HG03354 (cell line): Measurements from ENCODE around the gene SMC4.
"Not testable (repeated sequence)": the region's sequence is repeated elsewhere in the genome, so short reads cannot be mapped to it uniquely, and the experiment has no call there.

Source experiments
- ATAC-seq: cut with Tn5 transposase; IDR thresholded peaks from one replicate; pipeline ENCODE4 v1.9.1; 2021; ENCODE audit warnings: mild to moderate bottlenecking; ENCODE audit not compliant: unreplicated experiment, poor library complexity, severe bottlenecking

Gene SMC4

DNA sequence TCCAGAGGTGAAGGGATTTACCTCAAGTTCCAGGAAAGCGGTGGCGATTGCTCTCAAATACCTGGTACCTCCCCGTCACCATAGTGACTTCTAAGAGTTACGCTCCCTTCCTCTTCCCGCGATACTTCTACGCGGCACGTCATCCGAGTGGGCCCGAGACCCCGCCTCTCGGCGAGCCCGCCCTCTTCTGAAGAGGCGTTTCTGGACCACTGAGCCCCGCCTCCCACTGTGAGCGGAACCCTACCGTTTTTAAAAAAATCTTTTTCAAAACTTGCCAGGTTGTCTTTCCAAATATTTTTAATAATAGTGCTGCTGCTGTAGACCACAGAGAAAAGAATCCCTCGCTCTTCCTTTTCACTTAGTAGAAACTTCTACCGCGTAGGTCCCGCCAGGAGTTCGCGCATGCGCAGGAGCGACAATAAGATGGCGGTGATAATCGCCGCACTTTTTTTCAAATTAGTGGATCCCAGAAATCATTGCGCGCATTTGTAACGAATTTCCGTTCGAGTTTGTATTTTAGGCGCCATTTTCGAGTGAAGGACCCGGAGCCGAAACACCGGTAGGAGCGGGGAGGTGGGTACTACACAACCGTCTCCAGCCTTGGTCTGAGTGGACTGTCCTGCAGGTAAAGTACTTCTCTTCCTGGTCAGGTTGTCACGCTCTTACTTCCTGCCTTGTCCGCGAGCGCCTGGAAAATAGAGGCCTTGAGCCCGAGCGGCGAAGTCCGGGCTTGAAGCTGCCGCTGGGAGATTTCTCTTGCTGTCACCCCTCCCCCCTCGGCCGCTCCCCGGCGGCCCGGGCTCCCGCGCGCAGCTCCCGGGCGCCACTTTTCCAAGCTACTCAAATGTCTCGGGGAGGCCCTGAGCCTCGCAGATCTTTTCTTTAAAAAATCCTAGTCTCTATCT lies at the start of gene SMC4, which contains the start of gene IFT80:
Gene SMC4, plus strand, starts transcription at position 526 of the 905 bp plus-strand sequence. CDS start 1,177 bp downstream, outside the sequence.
Gene IFT80, minus strand, starts transcription at position 101 of the 905 bp plus-strand sequence. CDS start 14,625 bp downstream, outside the sequence.
- ATAC-seq: peak; percentile 93

DNA sequence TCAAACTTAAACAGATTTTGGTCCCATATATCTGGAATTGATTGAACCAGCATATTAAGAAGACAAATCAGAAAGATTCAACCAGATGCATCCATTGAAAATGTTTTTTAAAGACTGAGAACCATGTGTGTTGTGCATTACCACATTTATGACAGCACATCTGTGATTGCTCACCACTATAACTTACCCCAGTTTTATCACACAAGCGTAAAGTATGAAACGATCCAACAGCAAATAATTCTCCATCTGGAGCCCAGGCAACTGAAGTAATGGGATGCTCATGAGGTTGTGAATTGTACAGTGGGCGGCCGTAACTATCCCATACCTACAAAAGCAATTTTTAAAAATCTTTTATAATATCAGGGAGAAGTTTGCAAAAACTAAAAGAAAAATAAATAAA lies 43.6 kb upstream of the SMC4 start:
- ATAC-seq: no peak

DNA sequence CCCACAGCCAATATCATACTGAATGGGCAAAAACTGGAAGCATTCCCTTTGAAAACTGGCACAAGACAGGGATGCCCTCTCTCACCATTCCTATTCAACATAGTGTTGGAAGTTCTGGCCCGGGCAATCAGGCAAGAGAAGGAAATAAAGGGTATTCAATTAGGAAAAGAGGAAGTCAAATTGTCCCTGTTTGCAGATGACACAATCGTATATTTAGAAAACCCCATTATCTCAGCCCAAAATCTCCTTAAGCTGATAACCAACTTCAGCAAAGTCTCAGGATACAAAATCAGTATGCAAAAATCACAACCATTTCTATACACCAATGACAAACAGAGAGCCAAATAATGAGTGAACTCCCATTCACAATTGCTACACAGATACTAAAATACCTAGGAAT lies 36.6 kb upstream of the SMC4 start:
- ATAC-seq: not testable (repeated sequence)

DNA sequence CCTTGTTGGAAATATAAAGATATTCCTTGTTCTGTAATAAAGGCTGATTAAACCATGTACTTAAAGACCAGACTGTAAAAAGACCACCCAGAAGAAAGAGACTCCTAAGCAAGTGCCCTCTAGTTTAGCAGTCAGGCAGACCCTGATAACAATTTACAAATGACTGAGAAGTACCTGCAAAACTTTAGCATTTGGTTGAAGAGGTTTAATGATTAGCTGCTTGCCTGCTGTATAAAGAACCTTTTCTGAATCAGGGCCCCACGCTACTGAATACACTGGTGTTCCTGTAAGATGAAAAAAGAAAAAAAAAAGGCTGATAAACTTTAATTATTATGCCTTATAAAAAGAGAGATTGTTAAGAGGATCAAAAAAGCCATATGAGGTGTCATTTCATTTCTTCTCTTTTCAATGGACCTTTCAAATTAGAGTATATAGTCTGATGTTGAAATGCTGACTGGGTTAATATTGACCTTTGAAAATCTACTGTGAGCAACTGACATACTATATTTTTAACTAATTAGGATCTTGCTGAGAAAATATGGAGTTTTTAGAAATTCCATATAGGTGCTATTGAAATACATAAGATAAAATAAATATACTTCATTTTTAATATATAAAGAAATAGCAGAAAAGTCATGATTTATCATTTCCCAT lies 33.5 kb upstream of the SMC4 start:
- ATAC-seq: no peak

DNA sequence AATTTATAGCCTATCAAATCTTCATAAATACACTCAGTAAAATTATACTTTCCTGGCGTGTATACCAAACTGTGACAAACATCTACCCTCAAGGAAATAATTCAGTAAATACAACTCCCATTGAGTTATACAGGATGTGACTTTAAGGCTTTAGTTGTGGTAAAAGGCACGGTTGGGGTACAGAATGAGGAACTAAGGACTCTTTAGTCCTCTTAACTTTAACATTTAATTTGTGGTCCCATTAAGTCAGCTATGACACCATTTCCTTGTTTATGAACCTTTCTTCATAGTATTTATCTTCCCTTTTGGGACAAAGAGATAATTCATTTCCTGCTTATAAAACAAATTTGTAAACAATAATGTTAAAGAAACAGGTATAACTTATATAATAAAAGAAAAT lies 30.6 kb upstream of the SMC4 start:
- ATAC-seq: peak; percentile 87

DNA sequence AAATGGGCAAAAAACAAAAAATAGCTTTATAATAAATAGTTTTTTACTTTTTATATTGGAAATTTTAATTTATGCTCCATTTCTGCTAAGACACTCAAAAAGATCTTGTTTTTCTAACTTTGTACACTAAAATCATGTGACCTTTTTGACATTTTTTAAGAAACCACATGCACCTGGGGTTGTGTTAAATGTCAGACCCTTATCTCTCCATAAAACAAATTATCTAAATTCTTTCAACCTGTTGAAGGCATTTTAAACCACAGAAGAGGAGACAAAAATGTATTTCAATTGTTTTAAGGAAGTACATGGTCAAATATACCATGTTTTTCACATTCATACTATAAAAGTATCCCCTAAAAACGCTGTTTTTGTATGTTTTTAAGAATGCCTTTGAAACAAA lies 29.7 kb upstream of the SMC4 start:
- ATAC-seq: no peak

DNA sequence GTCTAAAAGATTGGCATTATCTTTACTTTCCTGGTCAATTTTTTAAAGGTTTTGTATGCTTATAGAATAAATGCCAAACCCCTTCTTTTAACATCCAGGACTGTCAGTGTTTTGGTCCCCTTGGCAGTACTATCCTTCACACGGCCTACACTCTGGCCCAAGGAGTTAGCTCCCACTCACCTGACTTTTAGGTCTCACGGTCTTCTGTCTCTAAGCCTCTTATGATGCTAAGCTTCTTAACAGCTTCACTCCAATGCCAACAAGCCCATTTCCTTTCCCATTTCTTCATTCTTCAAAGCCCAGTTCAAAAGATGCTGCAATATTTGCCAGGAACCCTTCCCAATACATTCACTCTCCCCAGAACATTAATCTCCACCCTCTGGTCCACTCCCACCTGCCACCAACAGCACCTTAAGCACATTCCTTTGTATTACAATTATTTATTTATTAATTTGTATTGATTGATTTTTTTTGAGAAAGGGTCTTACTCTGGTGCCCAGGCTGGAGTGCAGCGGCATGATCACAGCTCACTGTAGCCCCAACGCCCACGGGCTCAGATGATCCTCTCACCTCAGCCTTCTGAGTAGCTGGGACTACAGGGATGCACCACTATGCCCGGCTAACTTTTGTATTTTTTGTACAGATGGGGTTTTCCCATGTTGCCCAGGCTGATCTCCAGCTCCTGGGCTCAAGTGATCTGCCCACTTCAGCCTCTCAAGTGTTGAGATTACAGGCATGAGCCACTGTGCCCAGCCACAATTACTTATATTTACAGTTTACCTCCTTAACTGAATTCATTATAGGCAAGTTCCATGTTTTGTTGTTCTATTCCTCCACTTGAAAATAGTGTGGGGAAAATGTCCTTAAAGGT lies 28.2 kb upstream of the SMC4 start:
- no peak for ATAC-seq

DNA sequence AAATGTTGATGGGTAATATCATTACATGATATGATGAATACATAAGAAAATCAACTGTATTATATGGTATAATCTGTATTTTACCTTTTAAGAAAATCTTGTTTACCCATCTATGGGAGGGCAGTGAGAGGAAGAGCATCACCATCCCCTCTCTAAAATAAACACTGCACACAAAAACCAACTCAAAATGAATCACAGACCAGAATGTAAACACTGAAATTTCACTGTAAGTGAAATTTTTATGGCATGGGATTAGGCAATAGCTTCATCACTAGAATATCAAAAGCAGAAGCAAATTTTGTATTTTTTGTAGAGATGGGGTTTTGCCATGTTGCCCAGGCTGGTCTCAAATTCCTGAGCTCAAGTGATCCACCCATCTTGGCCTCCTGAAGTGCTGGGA lies 26.7 kb upstream of the SMC4 start:
- ATAC-seq: no peak

DNA sequence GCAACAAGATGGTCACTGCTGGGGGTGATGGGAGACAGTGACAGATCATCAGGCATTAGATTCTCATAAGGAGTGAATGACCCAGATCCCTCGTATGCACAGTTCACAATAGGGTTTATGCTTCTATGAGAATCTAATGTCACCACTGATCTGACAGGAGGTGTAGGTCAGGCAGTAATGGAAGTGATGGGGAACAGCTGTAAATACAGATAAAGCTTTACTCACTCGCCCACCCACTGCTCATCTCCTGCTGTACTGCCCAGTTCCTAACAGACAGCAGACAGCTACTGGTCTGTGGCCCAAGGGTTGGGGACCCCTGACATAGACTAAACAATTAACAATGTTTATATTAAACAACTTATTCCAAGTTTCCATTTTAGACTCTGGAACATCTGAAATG lies 25.8 kb upstream of the SMC4 start:
- no peak for ATAC-seq

DNA sequence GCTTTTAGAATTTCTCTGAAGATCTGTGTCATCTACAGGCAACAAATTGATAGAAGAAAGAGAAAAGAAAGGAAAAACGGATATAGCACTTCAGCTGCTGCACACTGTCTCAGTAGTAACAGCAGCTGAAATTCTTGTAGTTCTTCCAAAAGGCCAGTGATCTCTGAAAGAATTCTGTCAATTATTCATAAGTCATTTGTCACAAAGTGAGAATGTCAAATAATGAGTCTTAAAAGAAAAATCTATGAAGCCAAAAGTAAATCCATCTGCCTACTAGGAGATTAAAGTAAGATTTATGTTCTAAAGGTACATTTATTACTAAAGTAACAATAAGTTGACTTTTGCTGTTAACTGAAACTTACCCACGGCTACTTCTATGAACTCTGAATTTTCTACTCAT lies 25.0 kb upstream of the SMC4 start:
- no peak for ATAC-seq

DNA sequence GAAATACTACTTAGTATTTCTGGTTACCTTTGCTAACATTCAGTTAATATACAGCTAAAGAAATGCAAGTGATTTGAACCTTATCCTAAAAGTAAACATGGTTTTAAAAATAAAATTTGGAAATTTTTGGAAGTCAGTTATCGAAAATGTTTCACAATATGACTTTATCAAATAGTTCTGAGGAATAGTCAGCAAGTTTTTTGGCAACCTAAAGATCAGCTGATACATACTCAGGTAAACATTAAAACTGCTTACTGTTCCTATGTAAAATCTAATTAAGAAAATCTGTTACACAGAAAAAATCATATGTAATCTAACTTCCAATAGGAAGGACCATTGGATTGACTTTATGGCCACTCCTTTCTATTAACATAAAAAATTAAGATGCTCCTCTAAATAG lies 24.5 kb upstream of the SMC4 start:
- ATAC-seq: no peak

DNA sequence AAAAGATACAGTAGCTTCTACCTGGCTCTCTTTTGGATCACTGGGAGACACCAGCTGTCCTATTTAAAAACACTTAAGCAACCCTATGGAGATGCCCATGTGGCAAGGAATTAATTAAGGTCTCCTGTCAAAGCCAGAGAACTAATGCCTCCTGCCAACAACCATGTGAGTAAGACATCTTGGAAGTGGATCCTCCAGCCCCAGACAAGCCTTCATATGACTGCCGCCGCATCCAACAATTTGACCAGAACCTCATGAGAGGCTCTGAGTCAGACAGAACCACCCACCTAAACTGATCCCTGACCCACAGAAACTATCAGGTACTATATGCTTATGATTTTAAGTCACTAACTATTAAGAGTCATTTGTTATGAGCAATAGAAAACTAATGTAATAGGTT lies 22.8 kb upstream of the SMC4 start:
- ATAC-seq: no peak

DNA sequence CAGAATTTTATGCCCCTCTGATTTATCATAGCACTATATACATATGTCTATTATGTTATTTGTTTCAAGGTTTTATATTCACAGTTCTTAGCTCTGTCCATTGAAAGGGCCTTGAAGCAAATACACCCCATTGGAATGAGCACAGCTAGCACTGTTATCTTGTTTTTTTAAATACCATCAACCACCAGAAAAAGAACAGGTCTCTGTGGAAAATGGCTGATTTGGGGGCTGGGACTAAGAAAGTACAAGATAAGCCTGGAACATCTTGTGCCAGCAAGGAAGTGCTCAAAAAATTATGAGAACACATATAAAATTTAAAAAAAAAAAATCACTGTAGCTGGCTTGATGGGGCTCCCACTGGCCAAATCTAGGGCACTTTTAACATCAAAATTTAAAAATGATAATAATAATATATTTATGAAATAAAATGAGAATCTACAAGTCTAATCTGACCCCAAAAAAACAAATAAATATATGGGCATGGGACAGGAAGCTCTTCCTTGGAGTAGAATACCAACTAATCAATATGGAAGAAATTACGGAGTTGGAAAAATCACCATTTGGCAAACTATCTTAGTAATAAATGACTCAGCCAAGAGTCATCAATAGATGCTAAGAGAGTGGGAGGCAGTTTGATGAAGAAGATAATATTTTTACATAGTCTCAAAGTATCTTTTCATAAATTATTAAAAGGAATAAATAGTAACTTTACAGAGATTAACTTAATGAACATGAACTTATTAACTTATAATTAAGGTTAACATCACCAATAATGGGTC lies 20.9 kb upstream of the SMC4 start:
- ATAC-seq: no peak

DNA sequence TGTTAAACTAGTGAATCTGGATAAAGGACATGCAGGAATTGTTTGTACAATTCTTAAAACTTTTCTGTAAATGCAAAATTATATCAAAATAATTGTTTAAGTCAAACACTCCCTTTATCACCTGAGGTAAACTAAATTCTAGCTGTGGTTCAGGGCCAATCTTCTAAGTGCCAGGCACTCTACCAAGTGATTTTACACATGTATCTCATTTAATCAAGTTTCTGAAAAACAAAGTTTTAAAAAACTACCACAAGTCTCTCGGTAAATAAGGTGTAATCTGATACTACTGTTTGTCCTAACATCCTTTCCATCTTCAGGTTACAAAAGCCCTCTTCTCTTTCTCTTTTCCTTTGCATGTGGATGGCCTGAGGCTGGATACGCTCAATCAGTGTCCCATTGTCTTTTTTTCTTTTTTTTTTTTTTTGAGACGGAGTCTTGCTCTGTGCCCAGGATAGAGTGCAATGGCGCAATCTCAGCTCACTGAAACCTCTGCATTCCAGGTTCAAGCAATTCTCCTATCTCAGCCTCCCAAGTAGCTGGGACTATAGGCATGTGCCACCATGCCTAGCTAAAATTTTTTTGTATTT lies 19.7 kb upstream of the SMC4 start:
- no peak for ATAC-seq

DNA sequence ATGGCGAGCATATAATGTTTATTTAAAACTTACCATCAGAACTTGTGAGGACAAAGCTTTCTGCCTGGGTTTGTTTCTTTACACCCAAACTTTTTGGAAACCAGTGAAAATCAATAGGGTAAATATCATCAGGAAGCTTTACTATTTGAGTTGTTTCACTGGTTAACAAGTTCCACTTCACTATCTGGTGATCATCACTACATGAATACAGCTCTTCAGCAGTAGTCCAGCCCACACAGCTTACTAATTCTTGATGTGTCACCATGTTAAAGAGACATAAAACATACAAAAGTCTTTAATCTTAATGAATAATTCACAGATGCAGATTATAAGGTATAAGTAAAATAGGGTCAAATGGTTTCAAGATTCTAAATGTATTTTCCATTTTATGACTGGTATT lies 18.0 kb upstream of the SMC4 start:
- ATAC-seq: no peak

DNA sequence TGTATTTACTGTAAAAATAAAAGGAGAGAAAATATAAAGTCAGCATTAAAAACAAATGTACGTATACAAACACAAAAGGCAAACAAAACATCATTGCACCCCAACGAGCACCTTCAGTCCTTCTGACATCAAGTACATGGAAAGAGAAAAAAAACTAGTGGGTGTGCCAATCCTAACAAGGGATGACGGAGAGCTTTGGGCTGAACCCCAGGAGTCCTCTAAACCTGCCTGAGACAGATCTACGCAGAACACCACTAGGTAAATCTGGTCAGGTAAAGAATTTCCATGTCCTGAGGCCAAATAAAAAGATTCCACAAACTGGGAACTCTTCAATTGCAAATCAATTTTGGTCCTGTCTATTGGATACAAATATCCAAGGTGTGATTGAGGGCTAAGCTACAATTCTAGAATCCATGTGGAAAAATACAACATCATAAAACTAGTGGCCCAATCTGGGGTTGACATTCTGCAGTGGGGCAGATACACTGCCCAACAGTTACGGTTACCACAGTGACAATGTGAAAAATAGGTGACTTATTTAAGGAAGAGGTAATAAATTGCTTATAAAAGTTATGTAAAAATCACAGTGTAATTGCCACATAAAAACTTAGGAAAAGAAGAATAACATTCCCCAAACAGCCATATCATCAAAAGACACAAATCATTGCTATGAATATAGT lies 14.7 kb upstream of the SMC4 start:
- ATAC-seq: no peak

DNA sequence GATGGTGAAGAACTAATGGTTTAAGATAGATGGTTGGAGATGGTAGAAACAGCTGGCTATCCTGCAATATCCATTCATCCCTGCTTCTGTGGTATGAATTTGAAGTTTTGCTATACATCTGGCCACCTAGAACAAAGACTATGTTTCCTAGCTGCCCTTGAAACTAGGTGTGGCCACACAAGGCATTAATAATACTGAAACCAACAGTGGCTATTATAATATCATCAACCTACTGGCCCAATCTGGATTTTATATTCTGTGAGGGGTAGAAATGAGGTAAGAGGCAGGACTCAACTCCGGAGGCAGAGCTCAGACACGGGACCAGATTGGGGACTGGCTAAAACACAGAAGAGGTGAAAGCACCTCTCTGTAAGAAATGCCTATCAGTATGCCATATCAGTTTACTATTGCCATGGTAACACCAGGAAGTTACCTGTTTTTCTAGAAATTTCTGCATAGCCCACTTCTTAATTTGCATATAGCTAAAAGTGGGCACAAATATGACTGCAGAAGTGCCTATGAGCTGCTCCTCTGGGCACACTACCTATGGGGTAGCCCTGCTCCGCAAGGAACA lies 8.8 kb upstream of the SMC4 start:
- ATAC-seq: peak; percentile 81

DNA sequence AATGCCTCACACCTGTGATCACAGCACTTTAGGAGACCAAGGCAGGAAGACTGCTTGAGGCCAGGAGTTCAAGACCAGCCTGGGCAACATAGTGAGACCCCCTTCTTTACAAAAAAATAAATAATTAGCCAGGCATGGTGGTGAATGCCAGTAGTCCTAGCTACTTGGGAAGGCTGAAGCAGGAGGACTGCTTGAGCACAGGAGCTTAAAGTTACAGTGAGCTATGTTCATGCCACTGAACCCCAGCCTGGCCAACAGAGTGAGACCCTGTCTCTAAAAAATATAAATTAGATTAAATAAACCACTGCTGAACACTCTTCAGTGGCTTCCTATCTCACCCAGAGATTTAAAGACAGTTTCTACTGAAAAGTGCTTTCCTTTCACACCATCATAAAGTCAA lies 6.7 kb upstream of the SMC4 start:
- ATAC-seq: no peak
